Stimulated activated CD8-positive, alpha-beta memory T cell treated with anti-CD3 and anti-CD28 coated beads, Interleukin-12 subunit alpha, Interleukin-12 subunit beta, amount 100 ng/mL, for 24 hours (primary cell): ENCODE data around the gene ARHGAP45.
A peak's percentile ranks its signal among the peaks of the same experiment; 100 is the strongest.

Source experiments
- DNase-seq: peaks from one replicate; pipeline ENCODE4 v3.0.0-alpha.2; 2020; ENCODE audit errors: extremely low read depth

Gene ARHGAP45

DNA sequence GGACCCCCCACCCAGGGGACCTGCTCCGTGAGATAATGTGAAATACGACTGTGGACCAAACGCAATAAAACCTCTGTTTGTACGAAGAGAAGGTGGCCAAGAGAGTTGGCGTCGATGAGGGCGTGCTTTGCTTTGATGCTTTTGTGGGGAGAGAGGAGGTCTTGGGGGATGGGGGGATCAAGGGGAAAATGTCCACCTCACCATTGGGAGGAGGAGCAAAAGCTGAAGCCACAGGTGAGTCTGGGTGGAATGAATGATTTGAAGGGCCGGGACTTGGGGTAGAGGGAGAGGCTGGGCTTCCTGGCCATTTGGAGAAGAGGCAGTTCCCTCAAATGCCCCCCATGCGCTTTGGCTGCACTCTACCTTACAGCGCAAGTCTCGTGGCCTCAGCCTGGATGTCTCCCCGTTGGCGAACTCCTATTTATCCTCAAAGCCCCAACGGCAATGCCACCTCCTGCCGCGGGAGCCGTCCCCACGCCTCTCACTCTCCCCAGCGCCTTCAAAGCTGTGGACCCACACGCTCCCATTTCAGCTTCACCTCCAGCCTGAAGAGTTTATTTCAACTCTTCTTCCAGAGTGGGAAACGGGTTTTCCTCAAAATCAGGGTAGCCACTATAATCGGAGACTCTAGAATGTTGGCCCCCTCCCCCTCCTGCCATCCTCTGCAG, 27.9 kb upstream of the ARHGAP45 start:
- DNase-seq = no peak

- peak; percentile 99 for DNase-seq
These were observed 27.1 kb upstream of the ARHGAP45 start, which contains the start of gene ABCA7 for GRCh38 chr19:1039646-1040475. Gene ABCA7 (plus strand): TSS chr19:1040107. CDS start chr19:1041362, 1,255 bp downstream.

- peak; percentile 71 for DNase-seq
These were observed 26.3 kb upstream of the ARHGAP45 start for GRCh38 chr19:1040476-1041271.

DNA sequence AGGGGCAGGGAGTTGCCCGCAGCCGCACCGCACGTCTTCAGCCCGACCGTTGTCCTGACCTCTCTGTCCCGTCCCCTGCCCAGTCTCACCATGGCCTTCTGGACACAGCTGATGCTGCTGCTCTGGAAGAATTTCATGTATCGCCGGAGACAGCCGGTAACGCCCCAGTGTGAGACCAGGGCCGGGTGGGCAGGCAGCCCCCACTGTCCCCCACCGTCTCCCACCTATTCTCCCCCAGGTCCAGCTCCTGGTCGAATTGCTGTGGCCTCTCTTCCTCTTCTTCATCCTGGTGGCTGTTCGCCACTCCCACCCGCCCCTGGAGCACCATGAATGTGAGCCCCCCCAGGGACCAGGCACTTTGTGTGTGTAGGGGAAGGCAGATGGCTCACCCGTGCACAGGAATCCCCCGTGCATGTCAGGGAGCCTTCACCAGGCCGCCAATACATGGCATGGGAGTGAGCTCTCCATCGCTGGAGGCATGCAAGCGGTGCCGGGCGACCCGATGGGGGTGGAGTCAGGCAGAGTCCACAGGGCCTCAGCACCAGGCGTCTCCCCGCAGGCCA, 25.6 kb upstream of the ARHGAP45 start:
- DNase-seq = no peak

DNA sequence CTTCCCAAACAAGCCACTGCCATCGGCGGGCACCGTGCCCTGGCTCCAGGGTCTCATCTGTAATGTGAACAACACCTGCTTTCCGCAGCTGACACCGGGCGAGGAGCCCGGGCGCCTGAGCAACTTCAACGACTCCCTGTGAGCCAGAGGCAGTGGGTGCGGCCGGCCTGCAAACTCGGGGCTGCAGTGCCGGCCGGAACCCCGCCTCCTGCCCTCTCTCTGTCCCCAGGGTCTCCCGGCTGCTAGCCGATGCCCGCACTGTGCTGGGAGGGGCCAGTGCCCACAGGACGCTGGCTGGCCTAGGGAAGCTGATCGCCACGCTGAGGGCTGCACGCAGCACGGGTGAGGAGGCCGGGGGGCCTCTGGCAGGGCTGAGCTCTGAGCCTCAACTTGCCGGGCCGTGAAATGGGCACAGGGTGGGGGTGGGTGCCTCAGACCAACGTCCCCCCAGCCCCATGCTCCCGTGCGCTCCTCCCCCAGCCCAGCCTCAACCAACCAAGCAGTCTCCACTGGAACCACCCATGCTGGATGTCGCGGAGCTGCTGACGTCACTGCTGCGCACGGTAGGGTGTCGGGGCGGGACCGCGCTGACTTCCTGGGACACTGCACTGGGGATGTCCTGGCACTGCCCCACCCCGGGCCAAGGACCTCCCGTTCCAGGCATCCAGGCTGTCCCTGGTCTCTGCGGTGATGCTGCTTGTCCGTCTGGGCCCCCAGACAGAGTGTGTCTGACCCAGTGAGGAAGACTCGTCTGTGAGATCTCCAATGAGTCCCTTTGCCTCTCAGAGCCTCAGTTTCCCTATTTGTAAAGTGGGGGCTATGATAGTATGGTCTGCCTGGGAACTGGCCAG, 24.9 kb upstream of the ARHGAP45 start:
- DNase-seq = no peak

DNA sequence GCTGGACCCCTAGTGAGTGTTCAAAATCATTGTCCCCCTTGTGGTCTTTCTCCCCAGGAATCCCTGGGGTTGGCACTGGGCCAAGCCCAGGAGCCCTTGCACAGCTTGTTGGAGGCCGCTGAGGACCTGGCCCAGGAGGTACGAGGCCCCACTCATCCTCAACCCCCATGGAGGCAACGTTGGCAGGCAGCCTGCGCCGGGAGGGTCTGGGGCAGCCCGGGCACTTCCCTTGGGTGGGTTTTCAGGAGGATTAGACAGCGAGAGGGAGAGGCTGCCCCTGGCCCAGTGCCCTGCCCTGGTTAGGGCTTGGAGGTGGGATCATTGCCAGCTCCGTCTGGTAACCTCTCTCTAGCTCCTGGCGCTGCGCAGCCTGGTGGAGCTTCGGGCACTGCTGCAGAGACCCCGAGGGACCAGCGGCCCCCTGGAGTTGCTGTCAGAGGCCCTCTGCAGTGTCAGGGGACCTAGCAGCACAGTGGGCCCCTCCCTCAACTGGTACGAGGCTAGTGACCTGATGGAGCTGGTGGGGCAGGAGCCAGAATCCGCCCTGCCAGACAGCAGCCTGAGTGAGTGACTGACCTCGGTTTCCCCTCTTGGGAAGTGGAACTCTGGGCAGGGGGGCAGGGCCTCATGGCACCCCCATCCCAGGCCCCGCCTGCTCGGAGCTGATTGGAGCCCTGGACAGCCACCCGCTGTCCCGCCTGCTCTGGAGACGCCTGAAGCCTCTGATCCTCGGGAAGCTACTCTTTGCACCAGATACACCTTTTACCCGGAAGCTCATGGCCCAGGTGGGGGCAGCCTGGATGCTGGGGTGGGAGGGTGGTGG, 24.1 kb upstream of the ARHGAP45 start:
- no peak for DNase-seq

- no peak for DNase-seq
These were observed 21.7 kb upstream of the ARHGAP45 start for GRCh38 chr19:1045247-1045603.

DNA sequence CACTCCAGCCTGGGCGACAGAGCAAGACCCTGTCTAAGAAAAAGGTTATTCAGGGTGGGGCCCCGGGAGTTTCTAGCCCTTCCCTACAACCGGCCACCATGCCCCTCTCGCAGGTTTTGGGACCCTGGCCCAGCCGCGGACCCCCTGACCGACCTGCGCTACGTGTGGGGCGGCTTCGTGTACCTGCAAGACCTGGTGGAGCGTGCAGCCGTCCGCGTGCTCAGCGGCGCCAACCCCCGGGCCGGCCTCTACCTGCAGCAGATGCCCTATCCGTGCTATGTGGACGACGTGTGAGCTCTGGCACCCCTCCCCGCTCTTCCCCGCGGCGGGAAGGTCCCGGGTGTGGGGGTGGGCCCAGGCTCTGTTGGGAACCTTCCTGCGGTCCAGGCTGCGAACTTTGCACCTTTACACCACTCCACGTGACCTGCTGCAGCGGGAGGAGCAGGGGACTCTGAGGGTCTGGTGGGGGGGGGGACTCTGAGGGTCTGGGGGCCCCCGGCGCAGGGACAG, 20.8 kb upstream of the ARHGAP45 start:
- no peak for DNase-seq

DNA sequence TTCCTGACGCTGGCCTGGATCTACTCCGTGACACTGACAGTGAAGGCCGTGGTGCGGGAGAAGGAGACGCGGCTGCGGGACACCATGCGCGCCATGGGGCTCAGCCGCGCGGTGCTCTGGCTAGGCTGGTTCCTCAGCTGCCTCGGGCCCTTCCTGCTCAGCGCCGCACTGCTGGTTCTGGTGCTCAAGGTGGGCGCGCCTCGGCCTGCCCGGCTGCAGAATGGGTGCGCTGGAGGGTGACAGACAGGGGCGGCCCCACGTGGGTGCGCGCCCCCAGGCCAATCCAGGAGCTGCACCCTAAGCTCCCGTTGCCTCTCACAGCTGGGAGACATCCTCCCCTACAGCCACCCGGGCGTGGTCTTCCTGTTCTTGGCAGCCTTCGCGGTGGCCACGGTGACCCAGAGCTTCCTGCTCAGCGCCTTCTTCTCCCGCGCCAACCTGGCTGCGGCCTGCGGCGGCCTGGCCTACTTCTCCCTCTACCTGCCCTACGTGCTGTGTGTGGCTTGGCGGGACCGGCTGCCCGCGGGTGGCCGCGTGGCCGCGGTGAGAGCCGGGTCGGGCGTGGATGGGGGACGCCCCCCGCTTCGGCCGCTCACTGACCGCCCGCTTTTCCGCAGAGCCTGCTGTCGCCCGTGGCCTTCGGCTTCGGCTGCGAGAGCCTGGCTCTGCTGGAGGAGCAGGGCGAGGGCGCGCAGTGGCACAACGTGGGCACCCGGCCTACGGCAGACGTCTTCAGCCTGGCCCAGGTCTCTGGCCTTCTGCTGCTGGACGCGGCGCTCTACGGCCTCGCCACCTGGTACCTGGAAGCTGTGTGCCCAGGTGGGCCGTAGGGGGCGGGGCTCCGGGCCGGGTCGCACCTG, 19.9 kb upstream of the ARHGAP45 start:
- DNase-seq = no peak

DNA sequence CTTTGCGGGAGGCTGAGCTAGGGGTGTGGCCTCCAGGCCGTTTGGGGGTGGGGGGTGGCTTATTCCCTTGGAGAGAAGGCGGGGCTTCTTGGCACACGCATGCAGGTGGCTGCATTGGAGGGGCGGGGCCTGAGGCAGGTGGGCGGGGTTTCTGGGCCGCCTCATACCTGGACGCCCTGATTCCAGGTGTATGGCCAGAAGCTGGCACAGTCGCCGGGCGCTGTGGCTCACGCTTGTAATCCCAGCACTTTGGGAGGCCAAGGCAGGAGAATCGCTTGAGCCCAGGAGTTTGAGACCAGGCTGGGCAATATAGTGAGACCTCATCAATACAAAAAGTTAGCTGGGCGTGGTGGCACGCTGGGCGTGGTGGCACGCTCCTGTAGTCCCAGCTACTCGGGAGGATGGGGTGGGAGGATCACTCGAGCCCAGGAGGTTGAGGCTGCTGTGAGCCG, 19.2 kb upstream of the ARHGAP45 start:
- DNase-seq = no peak

DNA sequence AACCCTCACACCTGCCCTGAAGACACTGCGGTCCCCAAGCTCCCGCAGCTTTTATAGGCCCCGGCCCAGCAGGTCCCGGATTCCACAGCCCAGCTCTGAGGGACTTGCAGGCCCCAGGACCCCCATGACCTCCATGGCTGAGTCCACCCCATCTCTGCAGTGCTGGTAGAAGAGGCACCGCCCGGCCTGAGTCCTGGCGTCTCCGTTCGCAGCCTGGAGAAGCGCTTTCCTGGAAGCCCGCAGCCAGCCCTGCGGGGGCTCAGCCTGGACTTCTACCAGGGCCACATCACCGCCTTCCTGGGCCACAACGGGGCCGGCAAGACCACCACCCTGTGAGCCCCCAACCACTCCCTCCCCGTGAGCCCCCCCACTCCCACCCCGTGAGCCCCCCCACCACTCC, 17.9 kb upstream of the ARHGAP45 start:
- no peak for DNase-seq

- no peak for DNase-seq
These were observed 17.2 kb upstream of the ARHGAP45 start for GRCh38 chr19:1049800-1050199.

GRCh38 chr19:1050989-1051788, 15.8 kb upstream of the ARHGAP45 start:
- DNase-seq = no peak

DNA sequence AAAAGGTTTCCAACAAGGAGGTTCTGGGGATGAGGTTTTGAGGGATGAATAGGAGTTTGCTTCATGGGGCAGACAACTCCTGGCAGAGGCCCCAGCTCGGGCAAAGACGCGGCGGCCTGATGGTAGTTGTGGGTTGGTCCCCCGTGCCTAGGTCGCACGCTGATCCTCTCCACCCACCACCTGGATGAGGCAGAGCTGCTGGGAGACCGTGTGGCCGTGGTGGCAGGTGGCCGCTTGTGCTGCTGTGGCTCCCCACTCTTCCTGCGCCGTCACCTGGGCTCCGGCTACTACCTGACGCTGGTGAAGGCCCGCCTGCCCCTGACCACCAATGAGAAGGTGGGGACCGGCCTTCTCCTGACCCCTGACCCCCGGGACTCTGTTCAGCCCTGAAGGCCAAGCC, 15.2 kb upstream of the ARHGAP45 start:
- DNase-seq = no peak

DNA sequence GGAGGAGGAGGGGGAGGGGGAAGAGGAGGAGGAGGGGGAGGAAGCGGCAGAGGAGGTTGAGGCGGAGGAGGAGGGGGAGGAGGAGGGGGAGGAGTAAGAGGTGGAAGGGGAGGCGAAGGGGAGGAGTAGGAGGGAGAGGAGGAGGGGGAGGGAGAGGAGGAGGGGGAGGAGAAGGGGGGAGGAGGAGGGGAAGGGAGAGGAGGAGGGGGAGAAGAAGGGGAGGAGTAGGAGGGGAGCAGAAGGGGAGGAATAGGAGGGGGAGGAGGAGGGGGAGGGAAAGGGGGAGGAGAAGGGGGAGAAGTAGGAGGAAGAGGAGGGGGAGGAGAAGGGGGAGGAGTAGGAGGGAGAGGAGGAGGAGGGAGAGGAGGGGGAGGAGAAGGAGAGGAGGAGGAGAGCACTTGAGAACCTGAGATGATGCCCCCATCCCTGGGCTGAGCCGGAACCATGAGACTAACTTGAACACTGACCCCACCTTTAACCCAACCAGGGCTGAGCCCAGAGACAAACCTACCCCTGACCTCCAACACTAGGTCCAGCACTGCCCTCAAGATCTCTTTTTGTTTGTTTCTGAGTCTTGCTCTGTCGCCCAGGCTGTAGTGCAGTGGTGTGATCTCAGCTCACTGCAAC, 14.5 kb upstream of the ARHGAP45 start:
- no peak for DNase-seq

DNA sequence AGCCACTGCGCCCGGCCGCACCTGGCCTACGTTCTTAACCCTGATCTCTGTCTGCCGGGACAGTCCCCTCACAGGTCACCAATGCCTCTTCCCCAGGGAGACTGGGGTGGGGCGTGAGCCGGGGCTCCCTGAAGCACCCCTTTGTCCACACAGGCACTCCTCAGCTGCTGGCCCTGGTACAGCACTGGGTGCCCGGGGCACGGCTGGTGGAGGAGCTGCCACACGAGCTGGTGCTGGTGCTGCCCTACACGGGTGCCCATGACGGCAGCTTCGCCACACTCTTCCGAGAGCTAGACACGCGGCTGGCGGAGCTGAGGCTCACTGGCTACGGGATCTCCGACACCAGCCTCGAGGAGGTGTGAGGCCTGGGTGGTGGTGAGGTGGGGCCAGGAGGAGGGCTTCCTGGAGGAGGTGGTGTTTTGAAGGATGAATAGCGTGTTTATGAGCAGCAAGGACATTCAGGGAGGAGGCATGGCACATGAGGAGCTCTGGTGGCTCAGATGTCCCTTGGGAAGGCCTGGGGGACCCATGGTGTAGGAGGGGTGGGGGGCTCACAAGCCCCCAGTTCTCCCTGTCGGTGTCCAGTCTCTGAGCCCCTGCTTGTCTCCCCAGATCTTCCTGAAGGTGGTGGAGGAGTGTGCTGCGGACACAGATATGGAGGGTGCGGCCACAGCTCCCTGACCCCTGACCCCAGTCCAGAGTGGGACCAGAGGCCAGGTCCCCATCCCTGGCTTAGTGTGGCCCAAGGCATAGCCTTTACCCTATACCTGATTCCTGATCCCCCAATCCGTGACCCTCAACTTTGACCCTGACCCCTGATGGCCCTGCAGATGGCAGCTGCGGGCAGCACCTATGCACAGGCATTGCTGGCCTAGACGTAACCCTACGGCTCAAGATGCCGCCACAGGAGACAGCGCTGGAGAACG, 13.5 kb upstream of the ARHGAP45 start:
- DNase-seq = no peak
